ENCODE measurements around the gene SLC35D1. TPM values are rescaled to one million over a fixed set of nuclear protein-coding genes. Genes with fewer than 3 reads are reported as not detected.

Gene SLC35D1
- total RNA-seq, 1 experiment from 2014 or later = 3.8 TPM

GRCh38 chr1:67052741-67053534 lies 1.0 kb downstream of the SLC35D1 start:
- no peaks in the 10 kb centered on the region; the same call in 1 of the 2 replicates for H3K27me3 Mint-ChIP-seq (ENCODE audit: low read depth)
- Histone ChIP-seq H2BK12ac (ENCODE audit: insufficient read length, low read depth, low read length) (no peak overlapping the region), H3K23ac (ENCODE audit: insufficient read length, low read depth, low read length) (no peak overlapping the region), H3K9me3 (ENCODE audit: control insufficient read depth, low read depth, low read length) (no peaks in the 10 kb centered on the region), H3K56ac (ENCODE audit: insufficient read length, low read depth, low read length) (no peak overlapping the region), H3T11ph (ENCODE audit: low read length) (no peak overlapping the region), H2BK20ac (ENCODE audit: low read depth, low read length, poor library complexity, severe bottlenecking) (no peak overlapping the region), H2BK5ac (ENCODE audit: insufficient read length, low read length) (no peak overlapping the region), H3K9ac (ENCODE audit: extremely low read depth, insufficient read length, low read length) (no peak overlapping the region), H3K27ac (ENCODE audit: insufficient read length, low read depth, low read length) (no peak overlapping the region), H3K23me2 (ENCODE audit: insufficient read length, low read depth, low read length, poor library complexity, severe bottlenecking) (no peaks in the 10 kb centered on the region), H3K4ac (ENCODE audit: low read depth, low read length) (no peak overlapping the region), H2AK5ac (ENCODE audit: insufficient read length, low read length) (no peak overlapping the region), H3K79me1 (ENCODE audit: insufficient read depth, low read depth, low read length, poor library complexity, severe bottlenecking) (no peaks in the 10 kb centered on the region), H4K91ac (ENCODE audit: insufficient read length, low read depth, low read length) (no peak overlapping the region), H4K8ac (replicated peaks; ENCODE audit: insufficient read length, low read depth, low read length) (no peak overlapping the region), H3K4me2 (ENCODE audit: insufficient read depth, insufficient read length, low read length) (peak overlapping the region; percentile 73), H2AFZ (ENCODE audit: low read length) (no peak overlapping the region), H2BK15ac (ENCODE audit: low read depth, low read length) (no peak overlapping the region), H4K20me1 (ENCODE audit: control insufficient read depth, insufficient read depth, insufficient read length) (no peaks in the 10 kb centered on the region), H4K5ac (ENCODE audit: insufficient read length, low read depth, low read length) (no peak overlapping the region), H3K18ac (ENCODE audit: insufficient read length, low read depth, low read length) (no peak overlapping the region), H3K14ac (ENCODE audit: insufficient read depth, low read length) (no peak overlapping the region), H3K4me1 (ENCODE audit: insufficient read depth, low read length) (peaks cover 2% of the 10 kb centered on the region; the same call in 1 of the 2 replicates), H3K79me2 (ENCODE audit: insufficient read depth, low read length) (no peaks in the 10 kb centered on the region), H2BK120ac (ENCODE audit: low read depth, low read length, poor library complexity, severe bottlenecking) (no peak overlapping the region), H3K27me3 (ENCODE audit: insufficient read depth, low read length) (no peaks in the 10 kb centered on the region)
- peaks cover 0 to 2% (median 0%) of the 10 kb centered on the region in 3 experiments; a peak in 3 of 7 replicates for H3K36me3 Mint-ChIP-seq (ENCODE audit: insufficient read depth in 1 of 3, low read depth in 3 of 3)
- no peak overlapping the region for H3K27ac Mint-ChIP-seq
- H3K4me1 Mint-ChIP-seq = peaks cover 15 to 17% of the 10 kb centered on the region in 2 experiments
- H3K9me3 Mint-ChIP-seq = no peaks in the 10 kb centered on the region
- peak; percentile 31 for DNase-seq
- TF ChIP-seq CTCF (conservative IDR thresholded peaks at IDR 0.05) = no peak
- WGBS (ENCODE audit: extremely low coverage, insufficient read length, low lambda C conversion rate) = no CpG with 5 or more reads among the region's 25 CpGs
- H3K4me3 Mint-ChIP-seq = peak overlapping the region; percentile 77 to 80
